Aorta (tissue), 5 donors: Measurements from ENCODE around the gene PHRF1. TPM values are rescaled to one million over a fixed set of nuclear protein-coding genes. Genes with fewer than 3 reads are reported as not detected.
A peak's percentile ranks its signal among the peaks of the same experiment; 100 is the strongest.

Source experiments
- ATAC-seq: fragments of 200-7000 bp; cut with Tn5 transposase; one replicate; pipeline ENCODE4 v1.9.1; 2022; ENCODE audit warnings: moderate library complexity; ENCODE audit not compliant: low FRiP score
- DNase-seq, 2 donors: peaks; one replicate each; pipeline ENCODE4 v3.0.0-alpha.2; 2020
- H3K27ac ChIP-seq, 2 donors: one replicate each; pipeline ENCODE4 v1.5.1; 2013; ENCODE audit warnings: low read length in 2 of 2, mild to moderate bottlenecking in 2 of 2, moderate library complexity in 2 of 2, control low read depth in 1 of 2, inconsistent platforms in 1 of 2, low read depth in 1 of 2
- H3K27me3 ChIP-seq, 2 donors: one replicate each; pipeline ENCODE4 v1.6.1; 2013; ENCODE audit warnings: control low read depth in 1 of 2, low read length in 1 of 2, mild to moderate bottlenecking in 1 of 2, moderate library complexity in 1 of 2; ENCODE audit not compliant: insufficient read depth in 2 of 2, control insufficient read depth in 1 of 2
- H3K36me3 ChIP-seq, 2 donors: one replicate each; pipeline ENCODE4 v1.6.1; 2013; ENCODE audit warnings: control low read depth in 1 of 2, low read length in 1 of 2, mild to moderate bottlenecking in 1 of 2; ENCODE audit not compliant: insufficient read depth in 2 of 2, control insufficient read depth in 1 of 2
- H3K4me1 ChIP-seq, 2 donors: one replicate each; pipeline ENCODE4 v1.6.1; 2013; ENCODE audit warnings: low read length in 2 of 2, control low read depth in 1 of 2, mild to moderate bottlenecking in 1 of 2, moderate library complexity in 1 of 2; ENCODE audit not compliant: insufficient read depth in 2 of 2, control insufficient read depth in 1 of 2
- H3K4me3 ChIP-seq, 2 donors: one replicate each; pipeline ENCODE4 v1.5.1; 2013; ENCODE audit warnings: low read length in 2 of 2, control low read depth in 1 of 2, mild to moderate bottlenecking in 1 of 2
- H3K9me3 ChIP-seq: one replicate; pipeline ENCODE4 v1.6.1; 2013; ENCODE audit warnings: mild to moderate bottlenecking, low read length; ENCODE audit not compliant: control insufficient read depth
- WGBS, 2 donors: extraction: QIAGEN DNeasy Blood & Tissue Kit; methylation state at CpG; one replicate each; pipeline ENCODE4 v1.1.7; 2013; 5-methylcytosine and 5-hydroxymethylcytosine counted together
- intact Hi-C, 2 donors: fragments of 100-400 bp; cut with DNase I; formaldehyde crosslinking; loops; one replicate each; pipeline versions ENCODE4 v1.14.2 to v1.15.0; 2022
- polyA plus RNA-seq, 2 donors: library from polyadenylated mRNA; stranded (reverse); fragments of 200-250 nt; gene quantifications; one replicate each; pipeline ENCODE4 v1.2.3, GENCODE V29; 2013
- total RNA-seq, 2 donors: library from RNA; stranded (reverse); fragmentation: NEBNext Ultra II Directional; extraction: Animal tissue kit (Norgen Biotek cat#: 25700); gene quantifications; one replicate each; pipeline ENCODE4 v1.2.1, GENCODE V29; 2021
- donor health status: healthy with polysubstance abuse.
- donor health status: Bipolar disorder and iron deficiency.
- donor health status: DM: no; HTN: no; CAD: no.
- donor health status: DM: no; HTN: no; CAD: no.
- donor health status: DM: yes; HTN: yes; CAD: no.

The PHRF1 gene
- total and polyA plus RNA-seq, 4 donors: 7.6 to 32.4 (median 22.4) TPM

DNA sequence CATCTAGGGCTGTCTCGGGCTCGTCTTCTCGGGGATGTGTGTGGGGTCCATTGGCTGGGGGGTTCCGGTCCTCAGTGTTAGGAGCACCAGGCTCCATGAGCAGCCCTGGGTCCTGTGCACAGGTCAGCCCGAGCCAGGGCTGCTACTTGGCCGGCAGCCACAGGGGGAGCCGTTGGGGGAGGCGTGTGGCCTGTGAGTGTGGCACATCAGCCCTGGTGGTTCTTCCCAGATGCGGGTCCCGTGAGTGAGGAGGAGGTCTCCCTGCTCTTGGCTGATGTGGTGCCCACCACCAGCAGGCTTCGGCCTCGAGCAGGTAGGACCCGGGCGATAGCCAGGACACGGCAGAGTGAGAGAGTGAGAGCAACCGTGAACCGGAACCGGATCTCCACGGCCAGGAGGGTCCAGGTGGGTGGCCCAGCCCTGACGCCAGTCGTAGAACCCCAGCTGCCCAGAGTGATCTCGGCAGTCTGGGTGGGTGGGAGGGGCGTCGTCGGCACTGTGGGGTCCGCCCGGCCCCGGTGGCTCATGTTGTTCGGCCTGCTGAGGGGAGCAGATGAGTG, 21.0 kb downstream of the PHRF1 start:
- no peak for DNase-seq
- 86 to 87% methylated on average over 29 of the region's 29 CpGs for whole genome bisulfite sequencing, 2 donors
- no peak overlapping the region for H3K27ac ChIP-seq
- intact Hi-C loops: no loop called here
- H3K27me3 ChIP-seq: no peaks in the 10 kb centered on the region
- no peak for ATAC-seq
- no peaks in the 10 kb centered on the region for H3K4me1 ChIP-seq
- no peak overlapping the region for H3K4me3 ChIP-seq
- H3K36me3 ChIP-seq: peaks cover 2 to 22% of the 10 kb centered on the region in 2 donors
- no peaks in the 10 kb centered on the region for H3K9me3 ChIP-seq

DNA sequence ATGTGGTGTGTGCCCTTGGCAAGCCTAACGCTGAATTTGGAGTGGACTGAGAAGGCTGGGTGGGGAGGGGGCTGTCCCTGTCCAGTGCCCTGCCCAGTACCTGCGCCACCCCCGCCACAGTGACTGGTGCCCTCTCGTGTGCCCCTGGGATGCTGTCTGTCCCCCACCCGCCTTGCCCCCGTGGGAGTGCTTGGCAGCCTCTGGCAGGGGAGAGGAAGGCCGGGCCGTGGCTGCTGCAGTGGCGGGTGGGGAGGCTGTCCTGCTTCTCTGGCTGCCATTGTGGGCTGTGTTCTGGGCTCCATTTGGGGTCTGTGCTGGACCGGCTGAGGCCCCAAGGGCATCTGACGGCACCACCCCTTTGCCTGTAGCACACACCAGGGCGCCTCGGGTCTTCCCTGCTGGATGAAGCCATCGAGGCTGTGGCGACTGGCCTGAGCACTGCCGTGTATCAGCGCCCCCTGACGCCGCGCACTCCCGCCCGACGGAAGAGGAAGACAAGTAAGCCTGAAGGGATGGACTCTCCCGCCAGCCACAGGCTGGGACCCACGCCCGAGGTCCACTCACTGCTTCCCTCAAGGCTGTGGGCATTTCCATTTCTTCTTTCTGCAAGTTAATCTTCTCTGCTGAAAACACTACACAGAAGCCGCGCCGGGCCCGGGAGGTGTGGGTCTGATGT, 21.9 kb downstream of the PHRF1 start:
- Histone ChIP-seq H3K36me3 (peaks cover 2 to 17% of the 10 kb centered on the region in 2 donors), H3K4me3 (no peak overlapping the region), H3K27ac (no peak overlapping the region), H3K27me3 (no peaks in the 10 kb centered on the region), H3K4me1 (no peaks in the 10 kb centered on the region), H3K9me3 (no peaks in the 10 kb centered on the region)
- intact Hi-C loops: no loop called here
- ATAC-seq (no peak), DNase-seq (no peak)
- 93 to 94% methylated on average over 30 of the region's 30 CpGs for WGBS, 2 donors

DNA sequence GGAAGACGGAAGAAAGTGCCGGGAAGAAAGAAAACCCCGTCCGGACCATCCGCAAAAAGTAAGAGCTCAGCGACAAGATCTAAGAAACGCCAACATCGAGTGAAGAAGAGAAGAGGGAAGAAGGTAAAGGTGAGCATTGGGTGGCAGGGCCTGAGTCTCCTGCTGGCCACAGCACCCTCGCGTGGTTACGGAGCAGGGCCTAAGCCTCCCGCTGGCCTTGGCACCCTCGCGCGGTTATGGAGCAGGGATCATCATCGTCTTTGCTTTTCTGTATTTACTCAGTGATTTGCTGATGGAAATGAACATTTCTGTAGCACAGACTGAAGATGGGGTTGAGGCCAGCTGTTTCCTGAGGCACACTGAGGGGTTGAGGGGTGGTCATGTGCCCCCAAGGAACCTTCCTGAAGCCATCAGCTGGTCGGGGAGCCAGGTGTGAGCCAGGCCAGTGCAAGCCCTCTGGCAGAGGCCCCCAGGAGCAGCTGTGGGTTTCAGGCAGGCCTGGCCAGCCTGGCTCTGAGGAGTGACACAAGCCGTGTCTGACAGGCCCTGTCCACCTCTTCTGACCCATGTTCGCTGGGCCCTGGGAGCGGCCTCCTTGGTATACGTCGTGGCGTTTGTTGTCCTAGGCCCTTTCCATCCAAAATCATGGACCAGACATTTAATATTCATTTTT, 25.4 kb downstream of the PHRF1 start:
- Histone ChIP-seq H3K36me3 (peaks cover 2 to 20% of the 10 kb centered on the region in 2 donors), H3K4me1 (no peaks in the 10 kb centered on the region), H3K27me3 (no peaks in the 10 kb centered on the region), H3K27ac (no peak overlapping the region), H3K9me3 (no peaks in the 10 kb centered on the region), H3K4me3 (no peak overlapping the region)
- intact Hi-C loops: no loop called here
- no peak for DNase-seq
- ATAC-seq: no peak
- WGBS, 2 donors: 93% methylated on average over 23 of the region's 23 CpGs

DNA sequence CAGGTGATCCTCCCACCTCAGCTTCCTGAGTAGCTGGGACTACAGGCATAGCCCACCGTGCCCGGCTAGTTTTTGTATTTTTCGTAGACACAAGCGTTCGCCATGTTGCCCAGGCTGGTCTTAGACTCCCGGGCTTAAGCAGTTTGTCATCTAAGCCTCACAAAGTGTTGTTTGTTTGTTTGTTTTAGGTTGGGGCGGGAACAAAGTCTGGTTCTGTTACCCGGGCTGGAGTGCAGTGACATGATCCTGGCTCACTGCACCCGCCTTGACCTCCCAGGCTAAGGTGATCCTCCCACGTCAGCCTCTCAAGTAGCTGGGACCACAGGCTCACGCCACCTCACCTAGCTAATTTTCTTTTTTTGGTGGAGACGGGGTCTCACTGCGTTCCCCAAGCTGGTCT, 26.9 kb downstream of the PHRF1 start:
- no peaks in the 10 kb centered on the region for H3K4me1 ChIP-seq
- no peak for DNase-seq
- intact Hi-C loops: no loop called here
- no peaks in the 10 kb centered on the region for H3K9me3 ChIP-seq
- ATAC-seq: no peak
- H3K4me3 ChIP-seq: no peak overlapping the region
- H3K27ac ChIP-seq: no peak overlapping the region
- WGBS, 2 donors: 85 to 89% methylated on average over 13 of the region's 13 CpGs
- H3K36me3 ChIP-seq: peaks cover 5 to 15% of the 10 kb centered on the region in 2 donors
- no peaks in the 10 kb centered on the region for H3K27me3 ChIP-seq

DNA sequence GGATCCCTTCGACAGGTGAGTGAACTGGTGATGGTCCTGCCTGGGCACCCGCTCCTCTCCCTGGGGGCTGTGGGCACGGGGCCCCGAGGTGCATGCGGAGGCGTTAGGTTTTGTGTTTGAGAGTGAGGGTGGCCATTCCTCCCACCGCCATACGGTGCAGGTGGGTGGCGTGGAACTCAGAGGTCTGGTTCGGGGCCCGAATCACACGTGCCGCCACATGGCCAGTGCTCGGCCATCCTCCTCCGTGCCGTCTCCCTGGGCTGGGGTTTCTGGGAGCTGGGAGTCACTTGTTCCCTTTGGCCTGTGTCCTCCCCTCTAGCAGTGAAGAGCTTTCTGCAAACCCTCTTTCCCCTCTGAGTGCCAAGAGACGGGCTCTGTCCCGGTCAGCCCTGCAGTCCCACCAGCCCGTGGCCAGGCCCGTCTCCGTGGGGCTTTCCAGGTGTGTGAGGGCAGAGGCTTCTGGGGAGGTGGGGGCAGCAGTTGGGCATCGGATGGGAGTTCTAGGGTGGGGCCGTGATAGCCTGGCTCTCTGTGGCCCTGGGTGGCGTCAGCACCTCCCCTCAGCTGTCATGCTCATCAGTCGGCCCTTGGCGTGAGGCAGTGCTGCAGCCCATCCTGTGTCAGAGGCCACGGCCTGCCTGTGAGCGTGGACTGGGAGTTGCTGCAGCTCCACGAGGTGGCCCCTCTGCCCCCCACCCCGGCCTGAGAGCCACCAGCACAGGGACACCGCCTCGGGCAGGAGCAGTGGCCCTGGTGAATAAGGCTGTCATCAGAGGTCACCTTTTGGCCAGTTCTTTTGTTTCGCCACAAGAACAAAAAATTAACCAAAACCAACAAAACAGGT, 29.2 kb downstream of the PHRF1 start:
- Histone ChIP-seq H3K4me3 (no peak overlapping the region), H3K36me3 (peaks cover 6 to 15% of the 10 kb centered on the region in 2 donors), H3K27me3 (no peaks in the 10 kb centered on the region), H3K9me3 (no peaks in the 10 kb centered on the region), H3K27ac (no peak overlapping the region), H3K4me1 (no peaks in the 10 kb centered on the region)
- 91 to 93% methylated on average over 33 of the region's 33 CpGs for WGBS, 2 donors
- intact Hi-C loops: no loop called here
- no peak for DNase-seq
- ATAC-seq: no peak

DNA sequence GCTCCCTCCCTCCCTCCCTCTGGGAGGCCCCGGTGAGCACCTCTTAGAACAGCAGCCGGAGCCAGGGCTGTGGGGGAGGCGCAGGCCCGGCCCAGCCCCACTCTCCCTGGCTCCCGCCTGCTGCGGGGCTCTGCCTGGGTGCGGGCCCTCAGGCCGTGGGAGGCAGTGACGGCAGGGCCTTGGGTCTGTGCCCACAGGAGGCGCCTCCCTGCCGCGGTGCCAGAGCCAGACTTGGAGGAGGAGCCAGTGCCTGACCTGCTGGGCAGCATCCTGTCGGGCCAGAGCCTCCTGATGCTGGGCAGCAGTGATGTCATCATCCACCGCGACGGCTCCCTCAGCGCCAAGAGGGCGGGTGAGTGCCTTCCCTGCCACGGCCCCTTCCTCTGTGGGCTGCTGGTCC, 30.0 kb downstream of the PHRF1 start:
- peaks cover 5 to 15% of the 10 kb centered on the region in 2 donors for H3K36me3 ChIP-seq
- intact Hi-C loops: no loop called here
- H3K27me3 ChIP-seq: no peaks in the 10 kb centered on the region
- ATAC-seq (peak; percentile 31), DNase-seq (no peak)
- no peaks in the 10 kb centered on the region for H3K9me3 ChIP-seq
- no peaks in the 10 kb centered on the region for H3K4me1 ChIP-seq
- H3K4me3 ChIP-seq: no peak overlapping the region
- 59 to 64% methylated on average over 19 of the region's 19 CpGs for WGBS, 2 donors
- no peak overlapping the region for H3K27ac ChIP-seq

DNA sequence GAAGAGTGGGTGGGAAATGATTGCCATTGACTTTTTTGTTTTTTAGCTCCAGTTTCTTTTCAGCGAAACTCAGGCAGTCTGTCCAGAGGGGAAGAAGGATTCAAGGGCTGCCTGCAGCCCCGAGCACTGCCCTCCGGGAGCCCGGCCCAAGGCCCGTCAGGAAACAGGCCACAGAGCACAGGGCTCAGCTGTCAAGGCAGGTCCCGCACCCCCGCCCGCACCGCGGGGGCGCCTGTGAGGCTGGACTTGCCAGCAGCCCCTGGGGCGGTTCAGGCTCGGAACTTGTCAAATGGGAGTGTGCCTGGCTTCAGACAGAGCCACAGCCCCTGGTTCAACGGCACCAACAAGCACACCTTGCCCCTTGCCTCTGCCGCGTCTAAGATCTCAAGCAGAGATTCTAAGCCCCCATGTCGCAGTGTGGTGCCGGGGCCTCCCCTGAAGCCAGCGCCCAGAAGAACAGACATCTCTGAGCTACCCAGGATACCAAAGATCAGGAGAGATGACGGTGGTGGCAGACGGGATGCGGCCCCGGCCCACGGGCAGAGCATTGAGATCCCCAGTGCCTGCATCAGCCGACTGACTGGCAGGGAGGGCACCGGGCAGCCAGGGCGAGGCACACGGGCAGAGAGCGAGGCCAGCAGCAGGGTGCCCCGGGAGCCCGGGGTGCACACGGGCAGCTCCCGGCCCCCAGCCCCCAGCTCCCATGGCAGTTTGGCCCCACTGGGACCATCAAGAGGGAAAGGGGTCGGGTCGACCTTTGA, 30.9 kb downstream of the PHRF1 start:
- no peaks in the 10 kb centered on the region for H3K9me3 ChIP-seq
- ATAC-seq: no peak
- no peaks in the 10 kb centered on the region for H3K4me1 ChIP-seq
- WGBS, 2 donors: 91 to 92% methylated on average over 35 of the region's 35 CpGs
- no peak overlapping the region for H3K27ac ChIP-seq
- H3K4me3 ChIP-seq: no peak overlapping the region
- intact Hi-C loops: no loop called here
- no peaks in the 10 kb centered on the region for H3K27me3 ChIP-seq
- no peak for DNase-seq
- peaks cover 4 to 11% of the 10 kb centered on the region in 2 donors for H3K36me3 ChIP-seq

DNA sequence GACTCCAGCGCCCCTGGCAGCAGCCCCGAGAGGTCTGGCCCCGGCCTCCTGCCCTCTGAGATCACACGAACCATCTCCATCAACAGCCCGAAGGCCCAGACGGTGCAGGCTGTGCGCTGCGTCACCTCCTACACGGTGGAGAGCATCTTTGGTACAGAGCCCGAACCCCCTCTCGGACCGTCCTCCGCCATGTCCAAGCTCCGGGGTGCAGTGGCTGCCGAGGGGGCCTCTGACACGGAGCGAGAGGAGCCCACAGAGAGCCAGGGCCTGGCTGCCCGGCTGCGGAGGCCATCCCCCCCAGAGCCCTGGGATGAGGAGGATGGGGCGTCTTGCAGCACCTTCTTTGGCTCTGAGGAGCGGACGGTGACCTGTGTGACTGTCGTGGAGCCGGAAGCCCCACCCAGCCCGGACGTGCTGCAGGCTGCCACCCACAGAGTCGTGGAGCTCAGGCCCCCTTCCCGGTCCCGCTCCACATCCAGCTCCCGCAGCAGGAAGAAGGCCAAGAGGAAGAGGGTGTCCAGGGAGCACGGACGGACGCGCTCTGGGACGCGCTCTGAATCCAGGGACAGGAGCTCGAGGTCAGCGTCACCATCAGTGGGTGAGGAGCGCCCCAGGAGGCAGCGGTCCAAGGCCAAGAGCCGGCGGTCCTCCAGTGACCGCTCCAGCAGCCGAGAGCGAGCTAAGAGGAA, 31.8 kb downstream of the PHRF1 start:
- H3K27ac ChIP-seq: no peak overlapping the region
- H3K9me3 ChIP-seq: no peaks in the 10 kb centered on the region
- H3K36me3 ChIP-seq: peaks cover 4 to 11% of the 10 kb centered on the region in 2 donors
- 89 to 90% methylated on average over 43 to 45 of the region's 45 CpGs for WGBS, 2 donors
- H3K4me3 ChIP-seq: no peak overlapping the region
- DNase-seq: no peak
- ATAC-seq: no peak
- H3K27me3 ChIP-seq: no peaks in the 10 kb centered on the region
- intact Hi-C loops: no loop called here
- H3K4me1 ChIP-seq: no peaks in the 10 kb centered on the region
